Kidney epithelial cell (primary cell): ENCODE data around the gene ALG13. TPM values are rescaled to one million over a fixed set of nuclear protein-coding genes. Genes with fewer than 3 reads are reported as not detected.
"Not testable (repeated sequence)": the region's sequence is repeated elsewhere in the genome, so short reads cannot be mapped to it uniquely, and the experiment has no call there.

Experiments used
- DNase-seq: peaks from one replicate; pipeline ENCODE4 v3.0.0-alpha.2; 2010; ENCODE audit warnings: low read depth
- H3K27me3 ChIP-seq: 2 replicates; pipeline ENCODE4 v1.6.0; 2011; ENCODE audit warnings: low read length; ENCODE audit not compliant: control insufficient read depth, insufficient read depth
- H3K36me3 ChIP-seq: 2 replicates; pipeline ENCODE4 v1.5.1; 2011; ENCODE audit warnings: low read length; ENCODE audit not compliant: control insufficient read depth, insufficient read depth
- H3K4me3 ChIP-seq: 2 replicates; pipeline ENCODE4 v1.5.1; 2011; ENCODE audit warnings: low read depth, mild to moderate bottlenecking, control low read depth, low read length
- CTCF ChIP-seq: IDR thresholded peaks from 2 replicates; pipeline ENCODE4 v1.5.1; 2011; ENCODE audit warnings: mild to moderate bottlenecking, moderate library complexity, low read length, control low read depth, inconsistent platforms; ENCODE audit not compliant: insufficient read depth, poor library complexity, severe bottlenecking
- total RNA-seq: library from RNA; depleted of rRNA; stranded (reverse); fragments of >200 nt; gene quantifications from 2 replicates; pipeline ENCODE4 v1.2.3, GENCODE V29; 2015

The ALG13 gene
- 25.2 and 29.3 TPM in 2 replicates for total RNA-seq

DNA sequence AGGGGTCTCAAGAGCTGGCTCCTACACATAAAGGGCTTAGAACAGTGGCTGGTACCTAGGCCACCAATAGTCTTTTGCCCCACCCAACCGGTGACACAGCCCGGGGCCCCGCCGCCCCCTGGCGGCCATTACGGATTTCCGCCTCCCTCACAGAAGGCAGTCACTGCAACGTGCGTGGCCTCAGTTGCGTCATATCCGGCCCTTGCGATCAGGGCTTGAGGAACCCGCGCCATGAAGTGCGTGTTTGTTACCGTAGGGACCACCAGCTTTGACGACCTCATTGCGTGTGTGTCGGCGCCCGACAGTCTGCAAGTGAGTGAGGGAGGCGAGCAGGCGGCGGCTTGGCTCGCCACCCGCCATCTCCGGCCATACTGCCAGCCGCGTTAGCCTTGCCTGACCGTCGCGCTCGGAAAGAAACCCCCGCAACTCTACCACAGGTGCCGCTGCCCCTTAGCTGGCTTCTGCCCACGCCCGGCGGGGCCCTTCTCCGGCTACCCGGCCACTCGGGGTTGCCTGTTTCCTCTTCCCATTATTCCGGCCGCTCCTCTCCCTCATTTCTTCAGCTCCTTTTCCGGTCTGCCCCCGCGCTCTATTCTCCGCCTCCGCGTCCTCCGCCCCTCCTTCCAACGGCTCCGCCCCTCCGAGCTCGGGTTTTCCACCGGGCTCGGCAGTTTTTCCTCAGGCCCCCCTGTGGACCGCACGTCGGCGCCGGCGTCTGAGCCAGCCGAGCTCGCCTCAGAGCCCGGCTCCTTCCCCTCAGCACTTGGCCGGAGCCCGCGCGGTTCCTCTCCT is at the start of gene ALG13:
Gene ALG13 (plus strand): TSS at position 183 of the 792 bp plus-strand sequence. CDS start 49 bp downstream, at position 232.
- Histone ChIP-seq H3K36me3 (no peaks in the 10 kb centered on the region), H3K4me3 (peak within 1 kb of the TSS; percentile 60), H3K27me3 (no peaks in the 10 kb centered on the region)
- TF ChIP-seq CTCF: peak; percentile 62
- peak; percentile 62 for DNase-seq

- DNase-seq: no peak
- H3K4me3 ChIP-seq: no peak overlapping the region
- no peaks in the 10 kb centered on the region for H3K36me3 ChIP-seq
- TF ChIP-seq CTCF: no peak
- H3K27me3 ChIP-seq: no peaks in the 10 kb centered on the region
Observed at GRCh38 chrX:111634823-111635729, 45.9 kb upstream of the ALG13 start.

GRCh38 chrX:111641969-111642368 is 39.0 kb upstream of the ALG13 start:
- no peak for DNase-seq
- Histone ChIP-seq H3K27me3 (no peaks in the 10 kb centered on the region), H3K36me3 (no peaks in the 10 kb centered on the region), H3K4me3 (no peak overlapping the region)
- TF ChIP-seq CTCF: no peak

DNA sequence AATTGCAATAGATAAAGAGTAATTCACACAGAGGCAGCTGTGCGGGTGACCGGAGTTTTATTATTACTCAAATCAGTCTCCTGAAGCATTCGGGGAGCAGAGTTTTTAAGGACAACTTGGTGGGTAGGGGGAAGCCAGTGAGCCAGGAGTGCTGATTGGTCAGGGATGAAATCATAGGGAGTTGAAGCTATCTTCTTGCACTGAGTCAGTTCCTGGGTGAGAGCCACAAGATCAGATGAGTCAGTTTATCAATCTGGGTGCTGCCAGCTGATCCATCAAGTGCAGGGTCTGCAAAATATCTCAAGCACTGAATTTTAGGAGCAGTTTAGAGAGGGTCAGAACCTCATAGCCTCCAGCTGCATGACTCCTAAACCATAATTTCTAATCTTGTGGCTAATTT is 35.8 kb upstream of the ALG13 start:
- DNase-seq: not testable (repeated sequence)

GRCh38 chrX:111645607-111646006 is 35.4 kb upstream of the ALG13 start:
- Histone ChIP-seq H3K36me3 (no peaks in the 10 kb centered on the region), H3K4me3 (no peak overlapping the region), H3K27me3 (peaks cover 2% of the 10 kb centered on the region)
- DNase-seq: no peak
- TF ChIP-seq CTCF: no peak

More for the DNA sequence above, 35.8 kb upstream of the ALG13 start:
- H3K4me3 ChIP-seq, H3K36me3 ChIP-seq, H3K27me3 ChIP-seq: not testable (repeated sequence)

DNA sequence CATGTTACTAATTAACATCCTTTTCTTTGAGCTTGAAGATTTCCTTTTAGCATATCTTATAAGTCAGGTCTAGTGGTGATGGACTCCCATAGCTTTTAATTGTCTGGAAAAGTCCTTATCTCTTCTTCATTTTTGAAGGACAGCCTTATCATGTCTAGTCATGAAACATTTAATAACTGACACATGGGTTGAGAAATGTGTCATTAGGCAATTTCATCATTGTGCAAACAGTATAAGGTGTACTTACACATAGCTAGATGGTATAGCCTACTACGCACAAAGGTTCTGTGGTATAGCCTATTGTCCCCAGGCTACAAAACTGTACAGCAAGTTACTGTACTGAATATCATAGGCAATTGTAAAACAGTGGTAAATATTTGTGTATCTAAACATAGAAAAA is 34.5 kb upstream of the ALG13 start:
- Histone ChIP-seq H3K27me3 (peaks cover 2% of the 10 kb centered on the region), H3K4me3 (no peak overlapping the region), H3K36me3 (no peaks in the 10 kb centered on the region)
- no peak for DNase-seq
- no peak for TF ChIP-seq CTCF
